D721Med (cell line): ENCODE results near the gene ERFE.
A peak's percentile ranks its signal among the peaks of the same experiment; 100 is the strongest.

Experiments used
- DNase-seq: peaks from one replicate; pipeline ENCODE4 v3.0.0; 2011; ENCODE audit warnings: low spot score; ENCODE audit not compliant: insufficient read length
- FAIRE-seq: peaks from 2 replicates; lab custom pipeline; 2011; peaks lifted over from hg19 to GRCh38; lab: Jason Lieb, UNC
- CTCF ChIP-seq: IDR thresholded peaks from 2 replicates; pipeline ENCODE4 v1.5.1; 2012; ENCODE audit warnings: mild to moderate bottlenecking, control low read depth; ENCODE audit not compliant: insufficient read depth; ENCODE audit errors: missing control alignments

The ERFE gene

GRCh38 chr2:238123218-238123971 is 35.4 kb upstream of the ERFE start:
- DNase-seq = no peak
- no peak for FAIRE-seq
- no peak for TF ChIP-seq CTCF

GRCh38 chr2:238123991-238124470 is 34.7 kb upstream of the ERFE start:
- DNase-seq (no peak), FAIRE-seq (no peak)
- no peak for TF ChIP-seq CTCF

DNA sequence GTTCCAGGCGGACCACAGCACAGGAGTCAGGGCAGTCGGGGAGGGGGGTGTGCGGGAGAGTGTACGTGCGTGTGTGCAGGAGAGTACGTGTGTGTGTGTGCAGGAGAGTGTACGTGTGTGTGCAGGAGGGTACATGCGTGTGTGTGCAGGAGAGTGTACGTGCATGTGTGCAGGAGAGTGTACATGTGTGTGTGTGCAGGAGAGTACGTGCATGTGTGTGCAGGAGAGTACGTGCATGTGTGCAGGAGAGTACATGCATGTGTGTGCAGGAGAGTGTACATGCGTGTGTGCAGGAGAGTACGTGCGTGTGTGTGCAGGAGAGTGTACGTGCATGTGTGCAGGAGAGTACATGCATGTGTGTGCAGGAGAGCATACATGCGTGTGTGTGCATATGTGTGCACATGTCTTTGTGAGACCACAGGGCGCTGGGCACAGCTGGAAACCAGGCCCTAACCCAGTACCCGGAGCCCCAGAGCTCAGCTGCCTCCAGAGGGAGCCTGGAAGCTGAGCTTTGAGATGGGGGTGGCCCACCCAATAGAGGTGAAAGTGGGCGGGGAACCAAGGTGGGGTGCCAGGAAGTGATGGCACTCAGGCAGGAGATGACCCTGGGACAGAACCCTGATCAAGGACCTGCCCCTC is 34.2 kb upstream of the ERFE start:
- no peak for TF ChIP-seq CTCF
- FAIRE-seq = no peak
- no peak for DNase-seq

DNA sequence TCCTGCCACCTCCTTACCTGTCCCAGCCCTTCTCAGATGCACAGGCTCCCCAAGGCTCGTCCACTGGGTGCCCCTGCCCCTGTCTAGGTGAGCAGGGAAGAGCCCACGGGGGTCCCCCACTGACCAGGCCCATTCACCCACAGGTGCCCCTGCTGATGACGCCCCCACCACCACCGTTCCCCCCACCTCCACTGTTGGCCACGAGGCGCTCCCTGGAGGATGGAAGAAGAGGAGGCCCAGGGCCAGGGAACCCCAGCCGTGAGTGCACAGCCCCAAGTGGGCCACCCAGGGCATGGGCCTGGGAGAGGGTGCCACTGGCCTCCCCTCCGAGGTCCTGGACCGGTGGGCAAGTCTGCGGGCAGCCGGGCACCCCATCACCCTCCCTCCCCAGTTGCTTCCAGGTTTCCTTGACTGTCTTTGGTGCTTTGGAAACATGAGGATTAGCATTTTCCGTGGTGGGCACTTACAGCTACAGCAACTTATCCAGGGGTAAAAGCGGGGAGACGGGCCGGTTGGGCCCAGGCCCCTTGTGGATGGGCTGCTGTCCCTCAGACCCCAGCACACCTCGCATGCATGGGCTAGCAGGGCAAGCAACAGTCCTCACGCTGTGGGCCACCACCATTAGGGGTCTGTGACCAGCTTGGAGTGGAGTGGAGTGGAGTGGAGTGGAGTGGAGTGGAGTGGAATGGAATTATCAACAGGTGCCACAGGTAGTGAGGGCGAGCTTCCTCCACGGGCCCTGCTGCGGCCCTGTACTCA is 33.5 kb upstream of the ERFE start:
- no peak for DNase-seq
- no peak for TF ChIP-seq CTCF
- FAIRE-seq = no peak

DNA sequence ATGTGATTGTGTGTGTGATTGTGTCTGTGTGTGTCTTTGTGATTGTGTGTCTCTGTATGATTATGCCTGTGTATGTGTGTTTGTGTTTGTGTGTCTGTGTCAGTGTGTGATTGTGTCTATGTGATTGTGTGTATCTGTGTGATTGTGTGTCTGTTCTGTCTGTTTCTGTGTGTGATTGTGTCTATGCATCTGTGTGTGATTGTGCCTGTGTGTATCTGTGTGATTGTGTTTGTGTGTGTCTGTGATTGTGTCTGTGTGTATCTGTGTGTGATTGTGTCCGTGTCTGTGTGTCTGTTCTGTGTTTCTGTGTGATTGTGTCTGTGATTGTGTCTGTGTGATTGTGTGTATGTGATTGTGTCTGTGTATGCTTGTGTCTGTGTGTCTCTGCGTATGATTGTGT is 32.4 kb upstream of the ERFE start:
- no peak for TF ChIP-seq CTCF
- FAIRE-seq (peak; percentile 77), DNase-seq (no peak)

DNA sequence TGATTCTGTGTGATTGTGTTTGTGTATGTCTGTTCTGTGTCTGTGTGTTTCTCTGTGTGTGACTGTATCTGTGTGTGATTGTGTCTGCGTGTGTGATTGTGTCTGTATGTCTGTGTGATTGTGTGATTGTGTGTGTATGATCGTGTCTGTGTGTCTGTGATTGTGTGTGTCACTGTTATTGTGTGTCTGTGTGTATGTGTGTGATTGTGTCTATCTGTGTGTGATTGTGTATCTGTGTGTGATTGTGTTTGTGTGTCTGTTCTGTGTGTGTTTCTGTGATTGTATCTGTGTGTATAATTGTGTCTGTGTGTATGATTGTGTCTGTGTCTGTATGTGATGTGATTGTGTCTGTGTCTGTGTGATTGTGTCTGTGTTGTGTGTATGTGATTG is 32.0 kb upstream of the ERFE start:
- FAIRE-seq (no peak), DNase-seq (no peak)
- TF ChIP-seq CTCF = no peak
